SU-DHL-6 (cell line): ENCODE data around the gene ALK.

Experiments
- CTCF ChIP-seq: fragments of 200-600 bp; sonication (generic); IDR thresholded peaks from one replicate; pipeline ENCODE4 v1.5.1; 2017; ENCODE audit warnings: antibody characterized with exemption, mild to moderate bottlenecking, low read length, moderate library complexity; ENCODE audit not compliant: insufficient read depth, poor library complexity, severe bottlenecking
- EZH2phosphoT487 ChIP-seq: fragments of 200-600 bp; sonication (generic), shearing (Covaris generic); conservative IDR thresholded peaks from 2 replicates; pipeline ENCODE4 v1.6.1; 2018; ENCODE audit warnings: mild to moderate bottlenecking, antibody characterized with exemption, low read length, moderate library complexity, mixed read lengths

- TF ChIP-seq CTCF (no peak), EZH2phosphoT487 (no peak)
These were observed 451.9 kb downstream of the ALK start for GRCh38 chr2:29469516-29469915.
